Astrocyte of the spinal cord (primary cell): Measurements from ENCODE around the gene NHLRC4.
A peak's percentile ranks its signal among the peaks of the same experiment; 100 is the strongest.

Experiments
- DNase-seq: peaks from one replicate; pipeline ENCODE4 v3.0.0; 2011; ENCODE audit warnings: low read depth, low spot score
- H3K4me3 ChIP-seq: 2 replicates; pipeline ENCODE4 v1.5.1; 2011; ENCODE audit warnings: low read depth, mild to moderate bottlenecking, low read length, moderate library complexity
- in situ Hi-C: cut with HindIII; loops from 2 replicates; pipeline ENCODE4 v1.10.0; 2017; ENCODE audit warnings: low sequenced_read_pairs
- TF ChIP-seq, protein P1 (sequence below): IDR thresholded peaks from 2 replicates; pipeline ENCODE4 v1.5.1; 2012; ENCODE audit warnings: low read depth, mild to moderate bottlenecking, low read length, inconsistent platforms

The NHLRC4 gene

DNA sequence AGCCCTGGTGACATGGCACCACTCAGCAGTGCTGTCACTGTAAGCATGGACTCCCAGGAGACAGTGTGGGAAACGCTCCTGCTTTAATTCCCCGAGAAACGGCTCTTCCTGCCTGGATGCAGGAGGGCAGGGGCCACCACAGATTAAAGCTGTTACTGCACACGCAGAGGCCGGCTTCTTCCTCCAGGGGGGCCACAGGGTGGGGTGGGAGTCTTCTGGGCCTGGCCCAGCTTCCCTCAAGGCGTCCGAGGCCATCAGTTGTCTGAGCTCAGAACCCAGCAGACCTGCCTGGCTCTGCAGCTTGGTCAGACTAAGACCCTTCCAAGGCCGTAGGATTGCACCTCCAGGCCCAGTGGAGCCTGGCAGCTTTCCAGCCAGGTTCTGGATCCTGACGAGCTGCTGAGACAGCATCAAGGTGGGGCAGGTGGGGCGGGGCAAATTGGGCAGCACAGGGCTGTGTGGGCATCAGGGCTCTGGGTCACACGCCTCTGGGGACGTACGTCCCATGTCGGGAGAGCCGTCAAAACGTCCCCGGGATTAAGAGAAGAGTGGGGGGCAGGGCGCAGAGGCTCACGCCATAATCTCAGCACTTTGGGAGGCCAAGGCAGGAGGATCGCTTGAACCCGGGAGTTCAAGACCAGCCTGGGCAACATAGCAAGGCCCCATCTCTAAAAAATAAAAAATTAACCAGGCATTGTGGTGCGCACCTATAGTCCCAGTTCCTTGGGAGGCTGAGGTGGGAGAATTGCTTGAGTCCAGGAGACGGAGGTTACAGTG, 44.3 kb upstream of the NHLRC4 start:
- H3K4me3 ChIP-seq = no peak overlapping the region
- TF ChIP-seq, protein P1, sequence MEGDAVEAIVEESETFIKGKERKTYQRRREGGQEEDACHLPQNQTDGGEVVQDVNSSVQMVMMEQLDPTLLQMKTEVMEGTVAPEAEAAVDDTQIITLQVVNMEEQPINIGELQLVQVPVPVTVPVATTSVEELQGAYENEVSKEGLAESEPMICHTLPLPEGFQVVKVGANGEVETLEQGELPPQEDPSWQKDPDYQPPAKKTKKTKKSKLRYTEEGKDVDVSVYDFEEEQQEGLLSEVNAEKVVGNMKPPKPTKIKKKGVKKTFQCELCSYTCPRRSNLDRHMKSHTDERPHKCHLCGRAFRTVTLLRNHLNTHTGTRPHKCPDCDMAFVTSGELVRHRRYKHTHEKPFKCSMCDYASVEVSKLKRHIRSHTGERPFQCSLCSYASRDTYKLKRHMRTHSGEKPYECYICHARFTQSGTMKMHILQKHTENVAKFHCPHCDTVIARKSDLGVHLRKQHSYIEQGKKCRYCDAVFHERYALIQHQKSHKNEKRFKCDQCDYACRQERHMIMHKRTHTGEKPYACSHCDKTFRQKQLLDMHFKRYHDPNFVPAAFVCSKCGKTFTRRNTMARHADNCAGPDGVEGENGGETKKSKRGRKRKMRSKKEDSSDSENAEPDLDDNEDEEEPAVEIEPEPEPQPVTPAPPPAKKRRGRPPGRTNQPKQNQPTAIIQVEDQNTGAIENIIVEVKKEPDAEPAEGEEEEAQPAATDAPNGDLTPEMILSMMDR = no peak
- in situ Hi-C loops = no loop called here
- no peak for DNase-seq

DNA sequence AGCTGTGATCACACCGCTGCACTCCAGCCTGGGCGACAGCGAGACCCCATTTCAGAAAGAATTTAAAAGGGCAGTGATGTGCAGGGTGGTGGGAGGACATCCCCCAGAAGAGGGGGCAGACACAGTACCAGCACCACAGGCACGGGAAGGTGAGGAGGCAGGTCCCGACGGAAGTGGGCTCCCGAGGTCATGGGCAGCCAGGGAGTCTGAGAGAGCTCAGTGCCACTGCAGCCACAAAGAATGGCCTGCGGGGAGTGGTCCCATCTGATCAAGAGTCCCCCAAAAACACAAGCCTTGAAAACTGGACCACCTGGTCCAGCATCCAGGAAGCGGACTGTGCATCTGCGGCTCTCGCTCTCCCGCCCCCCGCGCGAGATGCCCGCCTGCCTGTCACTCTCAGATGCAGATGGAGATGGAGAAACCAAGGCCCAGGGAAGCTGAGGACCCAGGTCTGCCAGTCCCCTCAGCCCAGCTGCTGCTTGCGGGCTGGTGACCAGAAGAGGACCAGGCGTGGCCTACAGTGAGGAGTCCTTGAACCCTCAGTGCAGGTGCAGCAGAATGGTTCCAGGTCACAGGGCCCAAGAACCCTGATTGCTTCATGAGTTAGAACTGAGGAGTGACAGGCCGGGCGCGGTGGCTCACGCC, 43.6 kb upstream of the NHLRC4 start:
- no peak for DNase-seq
- no peak overlapping the region for H3K4me3 ChIP-seq
- in situ Hi-C loops = no loop called here
- TF ChIP-seq, protein P1 = no peak

DNA sequence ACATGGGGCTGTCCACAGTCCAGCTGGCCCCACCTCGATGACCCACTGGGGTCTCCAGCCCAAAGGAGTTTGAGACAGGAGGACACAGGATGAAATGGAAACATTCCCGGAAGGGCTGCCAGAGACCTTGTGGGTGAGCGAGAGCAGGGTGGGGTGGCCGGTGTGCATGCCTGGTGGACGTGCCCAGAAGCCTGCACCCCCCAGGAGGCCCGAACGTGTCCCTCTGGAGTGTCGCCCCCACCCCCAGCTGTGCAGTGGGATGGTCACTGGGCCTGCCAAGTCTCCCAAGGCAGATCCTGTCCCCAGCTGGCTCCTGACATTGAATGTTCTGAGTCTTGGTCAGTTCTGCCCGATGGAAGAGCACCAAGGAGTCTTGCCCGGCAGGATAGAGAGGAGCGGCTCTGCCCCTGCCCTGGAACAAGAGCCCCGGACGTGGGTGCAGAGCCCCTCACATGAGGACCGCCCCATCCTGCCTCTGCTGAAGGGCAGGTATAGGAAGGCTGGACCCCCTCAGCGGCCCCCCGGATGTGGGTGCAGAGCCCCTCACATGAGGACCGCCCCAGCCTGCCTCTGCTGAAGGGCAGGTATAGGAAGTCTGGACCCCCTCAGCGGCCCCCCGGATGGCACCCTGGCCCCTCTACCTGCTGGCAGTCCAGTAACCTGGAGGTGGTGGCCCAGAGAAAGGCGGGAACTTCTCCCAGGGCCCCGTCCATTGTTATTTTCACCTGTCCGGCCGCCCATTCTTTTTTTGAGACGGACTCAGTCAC, 42.3 kb upstream of the NHLRC4 start:
- TF ChIP-seq, protein P1 = no peak
- in situ Hi-C loops = no loop called here
- H3K4me3 ChIP-seq = no peak overlapping the region

DNA sequence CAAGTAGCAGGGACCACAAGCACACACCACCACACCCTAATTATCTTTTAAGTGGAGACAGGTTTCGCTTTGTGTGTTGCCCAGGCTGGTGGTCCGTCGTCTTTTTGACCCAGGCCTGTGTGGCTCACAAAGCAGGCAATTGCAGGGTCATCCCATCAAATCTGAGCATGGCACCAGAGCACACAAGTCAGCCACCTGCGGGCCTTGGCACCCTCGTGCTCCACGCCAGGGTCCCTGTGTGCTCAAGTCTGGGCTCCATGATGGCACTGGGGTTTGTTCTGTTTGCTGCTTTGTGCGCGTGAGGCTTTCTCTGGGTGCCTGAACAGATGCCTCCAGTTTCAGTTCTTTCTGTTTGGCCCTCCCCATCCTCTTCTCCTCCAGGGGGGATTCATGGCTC, 41.7 kb upstream of the NHLRC4 start:
- in situ Hi-C loops = no loop called here
- TF ChIP-seq, protein P1 = no peak
- H3K4me3 ChIP-seq = no peak overlapping the region
- DNase-seq = no peak

More for the DNA sequence above, 42.3 kb upstream of the NHLRC4 start:
- DNase-seq = no peak

DNA sequence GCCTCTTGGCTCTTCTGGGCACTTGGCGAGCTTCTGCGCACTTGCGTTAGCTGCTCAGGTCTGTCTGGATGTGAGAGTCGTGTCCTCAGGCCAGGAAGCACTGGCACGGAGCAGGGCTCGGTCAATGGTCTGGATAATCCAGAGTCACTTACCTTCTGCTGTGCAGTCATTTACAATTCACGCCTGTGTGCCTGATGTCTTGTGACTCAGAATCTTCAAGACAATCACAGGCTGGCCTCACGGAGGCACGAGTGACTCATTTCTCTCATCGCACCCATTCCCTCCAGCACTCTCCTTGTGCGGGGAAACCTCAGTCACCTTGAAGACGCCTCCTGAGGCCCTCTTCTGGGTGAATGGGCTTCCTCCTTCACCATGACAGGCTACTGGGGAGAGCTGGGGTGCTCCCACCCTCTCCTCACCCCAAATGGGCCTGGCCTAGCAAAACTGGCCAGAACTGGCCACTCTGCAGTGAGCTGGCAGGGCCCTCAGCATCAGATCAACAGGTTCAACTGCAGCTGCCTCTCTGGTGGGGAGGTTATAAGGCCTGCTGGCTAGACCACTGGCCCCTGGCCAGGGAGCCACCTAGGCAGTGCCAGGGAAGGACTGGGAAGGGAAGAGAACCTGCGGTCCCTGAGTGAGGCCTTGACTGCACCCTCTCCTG, 41.2 kb upstream of the NHLRC4 start:
- TF ChIP-seq, protein P1 = no peak
- in situ Hi-C loops = no loop called here
- DNase-seq = peak; percentile 83
- H3K4me3 ChIP-seq = peak overlapping the region; percentile 71

DNA sequence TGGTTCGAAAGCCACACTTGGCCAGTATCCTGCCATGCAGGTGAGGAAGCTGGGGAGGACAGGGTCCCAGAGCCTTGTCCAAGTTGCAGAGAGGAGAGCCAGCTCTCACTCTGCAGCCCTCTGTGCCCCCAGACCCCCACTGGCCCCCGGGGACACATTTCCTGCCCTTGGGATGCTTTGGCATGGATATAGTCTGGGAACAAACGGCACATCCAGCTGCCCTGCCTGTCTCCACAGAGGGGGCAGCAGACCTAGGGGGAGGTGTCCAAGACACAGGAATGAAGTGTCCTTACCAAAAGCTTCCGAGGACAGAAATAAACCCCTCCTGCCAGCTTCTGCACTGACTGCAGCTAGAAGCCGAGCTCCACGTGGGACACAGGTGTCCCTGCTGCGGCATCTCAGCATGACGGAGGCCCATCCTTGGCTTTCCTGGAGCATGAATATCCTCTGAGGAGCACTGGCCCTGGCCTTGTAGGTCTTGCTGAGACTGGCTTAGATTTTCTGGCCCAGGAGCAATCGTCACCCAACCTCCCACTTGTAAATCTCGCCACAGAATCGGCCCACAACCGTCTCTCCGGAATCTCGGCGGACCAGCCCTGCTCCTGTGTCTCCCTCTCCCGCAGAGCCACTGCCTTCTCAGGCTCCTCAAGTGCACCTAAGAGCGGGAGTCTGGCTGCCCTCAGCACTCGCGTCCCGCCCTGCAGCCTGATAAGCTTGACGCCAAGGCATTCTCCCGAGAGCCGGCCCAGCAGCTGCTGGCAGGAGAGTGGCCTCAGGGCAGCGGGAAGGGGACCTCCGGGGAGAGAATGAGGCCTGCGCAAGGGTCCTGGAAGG, 40.4 kb upstream of the NHLRC4 start:
- TF ChIP-seq, protein P1 = no peak
- H3K4me3 ChIP-seq = peak overlapping the region; percentile 71
- DNase-seq = peak; percentile 35
- in situ Hi-C loops = no loop called here
